ENCODE measurements around the gene INPP4A. TPM values are rescaled to one million over a fixed set of nuclear protein-coding genes. Genes with fewer than 3 reads are reported as not detected.

INPP4A gene
- total RNA-seq, 1 donor from 2014 or later: 73.0 TPM

GRCh38 chr2:98458667-98459380, 14.2 kb downstream of the INPP4A start:
- no peak for FAIRE-seq
- no peak for DNase-seq (ENCODE audit: low spot score in 2 of 2)

- no peak for DNase-seq (ENCODE audit: low spot score in 2 of 2)
- FAIRE-seq: no peak
Measured at GRCh38 chr2:98459496-98460175, 15.0 kb downstream of the INPP4A start.

- DNase-seq (ENCODE audit: low spot score in 2 of 2) (no peak), FAIRE-seq (no peak)
Measured at GRCh38 chr2:98460573-98461497, 16.2 kb downstream of the INPP4A start.

GRCh38 chr2:98461498-98462049, 16.9 kb downstream of the INPP4A start:
- FAIRE-seq: no peak
- no peak for DNase-seq (ENCODE audit: low spot score in 2 of 2)

- no peak for FAIRE-seq
Measured at GRCh38 chr2:98463081-98463481, 18.4 kb downstream of the INPP4A start.

GRCh38 chr2:98463551-98463971, 18.9 kb downstream of the INPP4A start:
- FAIRE-seq (no peak), DNase-seq (ENCODE audit: low spot score in 2 of 2) (no peak)

More at GRCh38 chr2:98463081-98463481, 18.4 kb downstream of the INPP4A start:
- no peak for DNase-seq (ENCODE audit: low spot score in 2 of 2)

GRCh38 chr2:98463988-98464771, 19.5 kb downstream of the INPP4A start:
- FAIRE-seq (no peak), DNase-seq (ENCODE audit: low spot score in 2 of 2) (no peak)

- FAIRE-seq (no peak), DNase-seq (ENCODE audit: low spot score in 2 of 2) (no peak)
Measured at GRCh38 chr2:98464772-98465310, 20.2 kb downstream of the INPP4A start.

- no peak for DNase-seq (ENCODE audit: low spot score in 2 of 2)
Measured at GRCh38 chr2:98465456-98466226, 21.0 kb downstream of the INPP4A start.

GRCh38 chr2:98467082-98467536, 22.5 kb downstream of the INPP4A start:
- no peak for FAIRE-seq
- DNase-seq (ENCODE audit: low spot score in 2 of 2): no peak

More at GRCh38 chr2:98465456-98466226, 21.0 kb downstream of the INPP4A start:
- FAIRE-seq: no peak

GRCh38 chr2:98467652-98468051, 23.0 kb downstream of the INPP4A start:
- DNase-seq (ENCODE audit: low spot score in 2 of 2): no peak
- FAIRE-seq: no peak

- DNase-seq (ENCODE audit: low spot score in 2 of 2): no peak
Measured at GRCh38 chr2:98468621-98469236, 24.1 kb downstream of the INPP4A start.

GRCh38 chr2:98469862-98470544, 25.3 kb downstream of the INPP4A start:
- FAIRE-seq (no peak), DNase-seq (ENCODE audit: low spot score in 2 of 2) (no peak)

More at GRCh38 chr2:98468621-98469236, 24.1 kb downstream of the INPP4A start:
- no peak for FAIRE-seq

- DNase-seq (ENCODE audit: low spot score in 2 of 2) (no peak), FAIRE-seq (no peak)
Measured at GRCh38 chr2:98470851-98471255, 26.2 kb downstream of the INPP4A start.

- DNase-seq (ENCODE audit: low spot score in 2 of 2) (no peak), FAIRE-seq (no peak)
Measured at GRCh38 chr2:98471402-98472131, 26.9 kb downstream of the INPP4A start.

- FAIRE-seq: no peak
Measured at GRCh38 chr2:98472132-98472650, 27.5 kb downstream of the INPP4A start.

More at GRCh38 chr2:98472132-98472650, 27.5 kb downstream of the INPP4A start:
- no peak for DNase-seq (ENCODE audit: low spot score in 2 of 2)

All from frontal cortex (tissue), 4 donors.